ENCODE results near the gene CSF1. TPM values are rescaled to one million over a fixed set of nuclear protein-coding genes. Genes with fewer than 3 reads are reported as not detected.
"Not testable (repeated sequence)": the region's sequence is repeated elsewhere in the genome, so short reads cannot be mapped to it uniquely, and the experiment has no call there.

Gene CSF1
- total and polyA plus RNA-seq, 4 experiments from 2014 or later = 5.0 to 13.9 (median 11.4) TPM

GRCh38 chr1:109879371-109879770 is 31.3 kb upstream of the CSF1 start:
- H3K27ac ChIP-seq (ENCODE audit: low read depth, low read length); H3K27me3 ChIP-seq (ENCODE audit: insufficient read depth, low read length); H3K36me3 Mint-ChIP-seq; H3K36me3 ChIP-seq (ENCODE audit: insufficient read depth, low read length); H3K4me1 ChIP-seq (ENCODE audit: insufficient read depth, low read length); DNase-seq; POLR2A ChIA-PET (ENCODE audit: partially characterized antibody); H3K4me3 ChIP-seq (ENCODE audit: low read length in 2 of 2); H3K9me3 ChIP-seq (ENCODE audit: control insufficient read depth in 1 of 2, low read length in 2 of 2); intact Hi-C loops (cut with micrococcal nuclease); H3K9me3 Mint-ChIP-seq; H3K27me3 Mint-ChIP-seq; H3K4me3 Mint-ChIP-seq: not testable (repeated sequence)
- H3K27ac Mint-ChIP-seq = peak overlapping the region in 1 of 7 donors; percentile 10
- peaks cover 2 to 14% (median 11%) of the 10 kb centered on the region in 4 donors for H3K4me1 Mint-ChIP-seq
- CTCF ChIA-PET (ENCODE audit: partially characterized antibody) = interaction anchor here (1.2 kb wide), 1 partner anchor 12 kb away, joined by 3 read pairs; no protein-coding TSS in a partner anchor

- H3K36me3 Mint-ChIP-seq = no peaks in the 10 kb centered on the region
- peaks cover 0 to 1% (median 0%) of the 10 kb centered on the region in 8 donors for H3K9me3 Mint-ChIP-seq
- Histone ChIP-seq H3K27ac (ENCODE audit: low read depth, low read length) (no peak overlapping the region), H3K9me3 (ENCODE audit: control insufficient read depth in 1 of 2, low read length in 2 of 2) (no peaks in the 10 kb centered on the region), H3K4me1 (ENCODE audit: insufficient read depth, low read length) (no peaks in the 10 kb centered on the region), H3K27me3 (ENCODE audit: insufficient read depth, low read length) (no peaks in the 10 kb centered on the region), H3K4me3 (ENCODE audit: low read length in 2 of 2) (no peak overlapping the region), H3K36me3 (ENCODE audit: insufficient read depth, low read length) (no peaks in the 10 kb centered on the region)
- peaks cover 0 to 16% (median 10%) of the 10 kb centered on the region in 4 donors for H3K4me1 Mint-ChIP-seq
- no peak overlapping the region for H3K4me3 Mint-ChIP-seq
- CTCF ChIA-PET (ENCODE audit: partially characterized antibody) = interaction anchor here (1.2 kb wide), 1 partner anchor 12 kb away, joined by 3 read pairs; no protein-coding TSS in a partner anchor
- intact Hi-C loops (cut with micrococcal nuclease) = no loop called here
- H3K27ac Mint-ChIP-seq = no peak overlapping the region
- H3K27me3 Mint-ChIP-seq = no peaks in the 10 kb centered on the region
- POLR2A ChIA-PET (ENCODE audit: partially characterized antibody) = no interaction called here
- DNase-seq = no peak
Observed at GRCh38 chr1:109879881-109880525, 30.6 kb upstream of the CSF1 start.

GRCh38 chr1:109880971-109881894 is 29.4 kb upstream of the CSF1 start:
- intact Hi-C loops (cut with micrococcal nuclease) = no loop called here
- peak overlapping the region in 1 of 7 donors; percentile 77 for H3K27ac Mint-ChIP-seq
- H3K4me3 ChIP-seq (ENCODE audit: low read length in 2 of 2) = no peak overlapping the region

GRCh38 chr1:109881906-109882287 is 28.8 kb upstream of the CSF1 start:
- Mint-ChIP-seq H3K4me1 (peaks cover 0 to 8% (median 3%) of the 10 kb centered on the region in 4 donors), H3K36me3 (no peaks in the 10 kb centered on the region), H3K27ac (no peak overlapping the region), H3K4me3 (no peak overlapping the region), H3K9me3 (no peaks in the 10 kb centered on the region), H3K27me3 (no peaks in the 10 kb centered on the region)
- Histone ChIP-seq H3K27ac (ENCODE audit: low read depth, low read length) (no peak overlapping the region), H3K4me3 (ENCODE audit: low read length in 2 of 2) (no peak overlapping the region), H3K36me3 (ENCODE audit: insufficient read depth, low read length) (no peaks in the 10 kb centered on the region), H3K4me1 (ENCODE audit: insufficient read depth, low read length) (no peaks in the 10 kb centered on the region), H3K27me3 (ENCODE audit: insufficient read depth, low read length) (no peaks in the 10 kb centered on the region), H3K9me3 (ENCODE audit: control insufficient read depth in 1 of 2, low read length in 2 of 2) (no peaks in the 10 kb centered on the region)
- POLR2A ChIA-PET (ENCODE audit: partially characterized antibody) = no interaction called here
- CTCF ChIA-PET (ENCODE audit: partially characterized antibody) = no interaction called here
- intact Hi-C loops (cut with micrococcal nuclease) = no loop called here
- no peak for DNase-seq

More at GRCh38 chr1:109880971-109881894, 29.4 kb upstream of the CSF1 start:
- no peaks in the 10 kb centered on the region for H3K4me1 ChIP-seq (ENCODE audit: insufficient read depth, low read length)
- no peak for DNase-seq
- H3K36me3 ChIP-seq (ENCODE audit: insufficient read depth, low read length) = no peaks in the 10 kb centered on the region
- H3K9me3 ChIP-seq (ENCODE audit: control insufficient read depth in 1 of 2, low read length in 2 of 2) = no peaks in the 10 kb centered on the region
- POLR2A ChIA-PET (ENCODE audit: partially characterized antibody) = no interaction called here
- Mint-ChIP-seq H3K27me3 (no peaks in the 10 kb centered on the region), H3K36me3 (no peaks in the 10 kb centered on the region), H3K4me3 (no peak overlapping the region), H3K9me3 (no peaks in the 10 kb centered on the region), H3K4me1 (peaks cover 0 to 10% (median 4%) of the 10 kb centered on the region in 4 donors)
- no peak overlapping the region for H3K27ac ChIP-seq (ENCODE audit: low read depth, low read length)
- no peaks in the 10 kb centered on the region for H3K27me3 ChIP-seq (ENCODE audit: insufficient read depth, low read length)
- CTCF ChIA-PET (ENCODE audit: partially characterized antibody) = no interaction called here

GRCh38 chr1:109882288-109883245 is 28.1 kb upstream of the CSF1 start:
- intact Hi-C loops (cut with micrococcal nuclease) = no loop called here
- POLR2A ChIA-PET (ENCODE audit: partially characterized antibody) = no interaction called here
- no peak overlapping the region for H3K4me3 Mint-ChIP-seq
- CTCF ChIA-PET (ENCODE audit: partially characterized antibody) = no interaction called here
- DNase-seq = no peak
- peaks cover 0 to 8% (median 3%) of the 10 kb centered on the region in 4 donors for H3K4me1 Mint-ChIP-seq
- Histone ChIP-seq H3K27ac (ENCODE audit: low read depth, low read length) (no peak overlapping the region), H3K4me3 (ENCODE audit: low read length in 2 of 2) (no peak overlapping the region), H3K36me3 (ENCODE audit: insufficient read depth, low read length) (no peaks in the 10 kb centered on the region), H3K27me3 (ENCODE audit: insufficient read depth, low read length) (no peaks in the 10 kb centered on the region), H3K9me3 (ENCODE audit: control insufficient read depth in 1 of 2, low read length in 2 of 2) (no peaks in the 10 kb centered on the region), H3K4me1 (ENCODE audit: insufficient read depth, low read length) (no peaks in the 10 kb centered on the region)
- H3K36me3 Mint-ChIP-seq = no peaks in the 10 kb centered on the region
- H3K27me3 Mint-ChIP-seq = no peaks in the 10 kb centered on the region
- peak overlapping the region in 1 of 7 donors; percentile 46 for H3K27ac Mint-ChIP-seq
- no peaks in the 10 kb centered on the region for H3K9me3 Mint-ChIP-seq

GRCh38 chr1:109883248-109883955 is 27.2 kb upstream of the CSF1 start:
- Histone ChIP-seq H3K27ac (ENCODE audit: low read depth, low read length) (no peak overlapping the region), H3K36me3 (ENCODE audit: insufficient read depth, low read length) (no peaks in the 10 kb centered on the region), H3K4me1 (ENCODE audit: insufficient read depth, low read length) (no peaks in the 10 kb centered on the region), H3K4me3 (ENCODE audit: low read length in 2 of 2) (no peak overlapping the region), H3K9me3 (ENCODE audit: control insufficient read depth in 1 of 2, low read length in 2 of 2) (no peaks in the 10 kb centered on the region), H3K27me3 (ENCODE audit: insufficient read depth, low read length) (no peaks in the 10 kb centered on the region)
- H3K36me3 Mint-ChIP-seq = no peaks in the 10 kb centered on the region
- no peak for DNase-seq
- no peaks in the 10 kb centered on the region for H3K9me3 Mint-ChIP-seq
- ChIA-PET CTCF (ENCODE audit: partially characterized antibody) (no interaction called here), POLR2A (ENCODE audit: partially characterized antibody) (no interaction called here)
- H3K4me3 Mint-ChIP-seq = no peak overlapping the region
- peaks cover 0 to 8% (median 3%) of the 10 kb centered on the region in 4 donors for H3K4me1 Mint-ChIP-seq
- intact Hi-C loops (cut with micrococcal nuclease) = no loop called here
- no peaks in the 10 kb centered on the region for H3K27me3 Mint-ChIP-seq
- peak overlapping the region in 2 of 7 donors; percentile 2 to 46 for H3K27ac Mint-ChIP-seq

Measured in CD4-positive, alpha-beta memory T cell (primary cell).